ENCODE measurements around the gene ADGRG7. TPM values are rescaled to one million over a fixed set of nuclear protein-coding genes. Genes with fewer than 3 reads are reported as not detected.

The ADGRG7 gene
- polyA plus RNA-seq, 2 of the 4 experiments (the other 2 are of a cell fraction) = 0.09 TPM; not detected in 1

- peaks cover 21% of the 10 kb centered on the region for H3K4me1 ChIP-seq
- CTCF ChIA-PET = interaction anchor here (1.0 to 1.6 kb wide), 4 partner anchors 107 to 394 kb away, joined by 3 to 4 read pairs (median 3); no protein-coding TSS in a partner anchor
- peak overlapping the region; percentile 94 to 96 for H3K27ac ChIP-seq
- FAIRE-seq (no peak), ATAC-seq (peak; percentile 36 to 57), DNase-seq (ENCODE audit: low read depth in 1 of 2, low spot score in 1 of 2) (peak; percentile 21)
- peak overlapping the region; percentile 84 for H3K4me2 ChIP-seq
- POLR2A ChIA-PET = interaction anchor here (0.7 to 1.5 kb wide), 4 partner anchors 9 to 375 kb away, joined by 3 to 6 read pairs (median 4); partner anchors contain the start of genes LNP1 and TOMM70
- peak overlapping the region; percentile 86 for H3K4me3 ChIP-seq
- 0% methylated on average over 11 of the region's 23 CpGs for WGBS (ENCODE audit: missing lambda C conversion rate)
- H3K9me3 ChIP-seq = no peaks in the 10 kb centered on the region
- no peak for TF ChIP-seq HOXB5 (CRISPR knock-in tag; IDR thresholded peaks at IDR 0.05)
- TF ChIP-seq HES2 (IDR thresholded peaks at IDR 0.05) = no peak
- no peak for TF ChIP-seq EP300 (IDR thresholded peaks at IDR 0.05)
- TF ChIP-seq HOXA7 (CRISPR knock-in tag; IDR thresholded peaks at IDR 0.05) = no peak
- peak in 1 of 2 experiments; percentile 5; a peak in 1 of 5 replicates for TF ChIP-seq JUN (IDR thresholded peaks at IDR 0.05)
- TF ChIP-seq CHD2 (IDR thresholded peaks at IDR 0.05; ENCODE audit: low read length, partially characterized antibody) = peak; percentile 6
- TF ChIP-seq NPAS2 (CRISPR knock-in tag; IDR thresholded peaks at IDR 0.05; ENCODE audit: borderline replicate concordance) = no peak
- no peak for TF ChIP-seq GATA3 (IDR thresholded peaks at IDR 0.05; ENCODE audit: borderline replicate concordance)
- no peak for TF ChIP-seq CTCF (IDR thresholded peaks at IDR 0.05)
- 0 out of 5 replicates have a peak, but pooled peaks of 1 of the 2 experiments have one; percentile 12 for TF ChIP-seq RAD21 (conservative IDR thresholded peaks at IDR 0.05 in 1 of 2, IDR thresholded peaks at IDR 0.05 in 1 of 2)
- no peak for TF ChIP-seq TP53 (CRISPR knock-in tag; IDR thresholded peaks at IDR 0.05)
- no peak for TF ChIP-seq BCL3 (IDR thresholded peaks at IDR 0.05)
Observed at GRCh38 chr3:100709842-100710260, 100.5 kb downstream of the ADGRG7 start.

- CTCF ChIA-PET = interaction anchor here (0.6 to 1.6 kb wide), 10 partner anchors 11 to 394 kb away, joined by 3 to 4 read pairs (median 3); no protein-coding TSS in a partner anchor
Observed at GRCh38 chr3:100710261-100710968, 101.0 kb downstream of the ADGRG7 start.

More at GRCh38 chr3:100710261-100710968, 101.0 kb downstream of the ADGRG7 start:
- no peak for TF ChIP-seq RARB (CRISPR knock-in tag; IDR thresholded peaks at IDR 0.05)
- TF ChIP-seq CTCF (IDR thresholded peaks at IDR 0.05) = peak; percentile 8; the same call in 1 of the 3 replicates
- TF ChIP-seq SMC3 (IDR thresholded peaks at IDR 0.05) = 0 out of 3 replicates have a peak, but pooled peaks have one; percentile 13
- peak in 1 of 2 experiments; percentile 29; a peak in 1 of 5 replicates for TF ChIP-seq RAD21 (conservative IDR thresholded peaks at IDR 0.05 in 1 of 2, IDR thresholded peaks at IDR 0.05 in 1 of 2)
- peak overlapping the region; percentile 84 for H3K4me2 ChIP-seq
- H3K9me3 ChIP-seq = no peaks in the 10 kb centered on the region
- POLR2A ChIA-PET = interaction anchor here (0.7 to 1.5 kb wide), 3 partner anchors 8 to 375 kb away, joined by 3 to 6 read pairs (median 4); partner anchors contain the start of genes LNP1 and TOMM70
- peaks cover 21% of the 10 kb centered on the region for H3K4me1 ChIP-seq
- DNase-seq (ENCODE audit: low read depth in 1 of 2, low spot score in 1 of 2) (peak; percentile 82 to 85), FAIRE-seq (no peak), ATAC-seq (peak; percentile 65 to 73)
- 5% methylated on average over 8 of the region's 8 CpGs for WGBS (ENCODE audit: missing lambda C conversion rate)
- H3K4me3 ChIP-seq = peak overlapping the region; percentile 86
- peak overlapping the region; percentile 94 to 96 for H3K27ac ChIP-seq
